GM12878 (cell line): ENCODE measurements around the gene AGBL4. TPM values are rescaled to one million over a fixed set of nuclear protein-coding genes. Genes with fewer than 3 reads are reported as not detected.
"Not testable (repeated sequence)": the region's sequence is repeated elsewhere in the genome, so short reads cannot be mapped to it uniquely, and the experiment has no call there.

ENCODE experiments used
- ATAC-seq: fragments of 200-7000 bp; cut with Tn5 transposase; 3 replicates; pipeline ENCODE4 v1.9.1; 2020; ENCODE audit warnings: mild to moderate bottlenecking, moderate library complexity
- BruUV-seq: library from RNA; stranded (reverse); fragments of 400-500 nt; replicated peaks from 2 replicates; lab custom pipeline; 2021; lab: Mats Ljungman, UMichigan
- CTCF ChIA-PET: fragments of 300-600 bp; sonication (Branson Sonifier 250); formaldehyde crosslinking; extraction: SDS; loops from one replicate; lab custom pipeline; 2021; ENCODE audit warnings: inconsistent platforms; lab: Yijun Ruan, JAX
- POLR2A ChIA-PET: fragments of 350-600 bp; formaldehyde crosslinking; extraction: SDS; loops from one replicate; lab custom pipeline; 2021; ENCODE audit warnings: inconsistent platforms; lab: Charles Lee
- RAD21 ChIA-PET: fragments of 300-600 bp; sonication (Branson Sonifier 250); formaldehyde crosslinking; loops from one replicate; lab custom pipeline; 2023; ENCODE audit warnings: antibody characterized with exemption; ENCODE audit not compliant: unreplicated experiment; lab: Charles Lee
- SMC1A ChIA-PET: fragments of 300-600 bp; sonication (Branson Sonifier 250); formaldehyde crosslinking; loops from one replicate; lab custom pipeline; 2023; ENCODE audit not compliant: unreplicated experiment, uncharacterized antibody; lab: Charles Lee
- DNase-seq: peaks from one replicate; pipeline ENCODE4 v3.0.0-alpha.2; 2011; ENCODE audit warnings: low read depth, low spot score
- FAIRE-seq: peaks from 3 replicates; lab custom pipeline; 2011; peaks lifted over from hg19 to GRCh38; lab: Jason Lieb, UNC
- H2AFZ ChIP-seq: 2 replicates; pipeline ENCODE4 v1.6.0; 2011; ENCODE audit warnings: low read depth, low read length, control low read depth; ENCODE audit not compliant: control insufficient read depth
- H3K27ac ChIP-seq: 2 replicates; pipeline ENCODE4 v1.5.1; 2011; ENCODE audit warnings: control low read depth; ENCODE audit not compliant: control insufficient read depth, insufficient read depth
- H3K27me3 ChIP-seq, 2 experiments: replicated peaks in 1 of 2; 2 replicates each; pipeline versions ENCODE4 v1.6.0 to v1.6.1; 2011; ENCODE audit warnings: low read length in 1 of 2; ENCODE audit not compliant: control insufficient read depth in 2 of 2, insufficient read depth in 2 of 2
- H3K36me3 ChIP-seq, 2 experiments: 2 replicates each; pipeline ENCODE4 v1.5.1; 2011; ENCODE audit warnings: low read length in 1 of 2; ENCODE audit not compliant: control insufficient read depth in 2 of 2, insufficient read depth in 2 of 2
- H3K4me1 ChIP-seq: 2 replicates; pipeline ENCODE4 v1.6.1; 2011; ENCODE audit warnings: mild to moderate bottlenecking, low read length, moderate library complexity, mixed read lengths; ENCODE audit not compliant: control insufficient read depth, insufficient read depth
- H3K4me2 ChIP-seq: 2 replicates; pipeline ENCODE4 v1.6.0; 2011; ENCODE audit warnings: control low read depth; ENCODE audit not compliant: control insufficient read depth, insufficient read depth
- H3K4me3 ChIP-seq: fragments of 200-600 bp; sonication (generic); 2 replicates; pipeline ENCODE4 v1.5.1; 2016
- H3K79me2 ChIP-seq: 2 replicates; pipeline ENCODE4 v1.6.0; 2011; ENCODE audit warnings: low read length; ENCODE audit not compliant: control insufficient read depth, insufficient read depth
- H3K9ac ChIP-seq: 2 replicates; pipeline ENCODE4 v1.8.0; 2011; ENCODE audit warnings: low read length, control low read depth, mixed read lengths; ENCODE audit not compliant: control insufficient read depth, insufficient read depth
- H3K9me3 ChIP-seq: replicated peaks from 3 replicates; pipeline ENCODE4 v1.5.1; 2011; ENCODE audit warnings: mild to moderate bottlenecking, low read length; ENCODE audit not compliant: control insufficient read depth, insufficient read depth
- H4K20me1 ChIP-seq: 2 replicates; pipeline ENCODE4 v1.6.0; 2011; ENCODE audit not compliant: control insufficient read depth, insufficient read depth
- BCL11A ChIP-seq: IDR thresholded peaks from 2 replicates; pipeline ENCODE4 v1.6.1; 2011; ENCODE audit warnings: low read depth, low read length
- IRF3 ChIP-seq: fragments of 450-650 bp; IDR thresholded peaks from 2 replicates; pipeline ENCODE4 v1.6.1; 2014; ENCODE audit warnings: mild to moderate bottlenecking
- ZZZ3 ChIP-seq: IDR thresholded peaks from 2 replicates; pipeline ENCODE4 v1.6.1; 2011; ENCODE audit warnings: low read depth; ENCODE audit not compliant: control insufficient read depth, insufficient read length
- WGBS: methylation state at CpG from one replicate; pipeline ENCODE4 v1.1.6; 2016; ENCODE audit warnings: low lambda C conversion rate; ENCODE audit not compliant: insufficient replicate concordance, insufficient coverage; ENCODE audit errors: missing lambda C conversion rate; 5-methylcytosine and 5-hydroxymethylcytosine counted together
- in situ Hi-C: fragments of 300-500 bp; cut with MboI; formaldehyde crosslinking; loops from 9 replicates; pipeline ENCODE4 v1.14.3; 2018; ENCODE audit warnings: mixed read lengths
- intact Hi-C: fragments of 100-400 bp; cut with micrococcal nuclease; formaldehyde crosslinking; loops from one replicate; pipeline ENCODE4 v1.14.2; 2022; ENCODE audit not compliant: unreplicated experiment
- polyA plus RNA-seq, 11 experiments: library from polyadenylated mRNA; depleted of rRNA in 4 of 11; unstranded in 6 of 11; stranded (reverse) in 5 of 11; fragments of >200 nt; fragmentation: Nextera tagmentation in 4 of 11; fragmentation: Illumina TruSeq in 1 of 11; extraction: Ambion mirVana in 4 of 11; extraction: Trizol in 1 of 11; gene quantifications; 1 replicate in 1 of 11; 2 replicates in 10 of 11; pipeline versions ENCODE4 v1.2.1 to v1.2.3, GENCODE V29; 2011 to 2016; ENCODE audit warnings: inconsistent platforms in 2 of 11, missing spikeins in 2 of 11, low read depth in 1 of 11
- total RNA-seq, 4 experiments: library from RNA; depleted of rRNA in 3 of 4; stranded (reverse); fragments of >200 nt in 3 of 4; fragmentation: Illumina TruSeq in 1 of 4; extraction: Trizol in 1 of 4; gene quantifications; 2 replicates each; pipeline versions ENCODE4 v1.2.1 to v1.2.3, GENCODE V29; 2013 to 2021

AGBL4 gene
- total and polyA plus RNA-seq, 10 of the 15 experiments (the other 5 are each of a cell fraction or from before 2014, with no cell fraction given), result 0.31 TPM; not detected in 9

- WGBS, result 52% methylated on average over 2 of the region's 2 CpGs
- TF ChIP-seq ZZZ3 (no peak), IRF3 (no peak)
- TF ChIP-seq, all 136 proteins: peak for 0
- in situ Hi-C loops (no loop called here), intact Hi-C loops (no loop called here)
- Histone ChIP-seq H2AFZ (no peak overlapping the region), H3K9me3 (no peaks in the 10 kb centered on the region), H3K4me2 (no peak overlapping the region), H3K79me2 (no peaks in the 10 kb centered on the region), H3K27me3 (no peaks in the 10 kb centered on the region), H3K4me1 (no peaks in the 10 kb centered on the region), H3K36me3 (no peaks in the 10 kb centered on the region), H4K20me1 (no peaks in the 10 kb centered on the region), H3K4me3 (no peak overlapping the region), H3K9ac (no peak overlapping the region), H3K27ac (no peak overlapping the region)
- FAIRE-seq (no peak), DNase-seq (no peak), ATAC-seq (no peak)
- RAD21 ChIA-PET, result no interaction called here
- SMC1A ChIA-PET, result no interaction called here
- POLR2A ChIA-PET, result no interaction called here
- CTCF ChIA-PET, result no interaction called here
- BruUV-seq, result no TSS peak
Observed at GRCh38 chr1:49971088-49971487, 52.7 kb downstream of the AGBL4 start.

- Histone ChIP-seq H3K4me1 (no peaks in the 10 kb centered on the region), H3K27ac (no peak overlapping the region), H3K9ac (no peak overlapping the region), H3K4me3 (no peak overlapping the region), H3K79me2 (no peaks in the 10 kb centered on the region), H3K36me3 (no peaks in the 10 kb centered on the region), H4K20me1 (no peaks in the 10 kb centered on the region), H2AFZ (no peak overlapping the region), H3K4me2 (no peak overlapping the region), H3K9me3 (no peaks in the 10 kb centered on the region), H3K27me3 (no peaks in the 10 kb centered on the region)
- ChIA-PET CTCF (no interaction called here), RAD21 (no interaction called here), SMC1A (no interaction called here), POLR2A (no interaction called here)
- 46% methylated on average over 3 of the region's 3 CpGs for WGBS
- in situ Hi-C loops, result no loop called here
- ATAC-seq, result no peak
- no peak for TF ChIP-seq IRF3
- no peak for TF ChIP-seq BCL11A
- no peak for FAIRE-seq
- intact Hi-C loops, result no loop called here
- BruUV-seq, result no TSS peak
- no peak for DNase-seq
Observed at GRCh38 chr1:49951385-49951784, 72.4 kb downstream of the AGBL4 start.

- DNase-seq, H3K79me2 ChIP-seq, CTCF ChIA-PET, RAD21 ChIA-PET, SMC1A ChIA-PET, H3K27me3 ChIP-seq, POLR2A ChIA-PET, BruUV-seq, H3K9me3 ChIP-seq, H4K20me1 ChIP-seq, in situ Hi-C loops, H3K4me1 ChIP-seq, intact Hi-C loops, H2AFZ ChIP-seq, H3K4me2 ChIP-seq, ATAC-seq, H3K4me3 ChIP-seq, H3K9ac ChIP-seq, FAIRE-seq, H3K36me3 ChIP-seq, H3K27ac ChIP-seq: not testable (repeated sequence)
- 14% methylated on average over 11 of the region's 11 CpGs for WGBS
Observed at GRCh38 chr1:49915301-49915700, 108.5 kb downstream of the AGBL4 start.
